Endodermal cell (in vitro differentiated cells): ENCODE measurements around the gene PDIA2. TPM values are rescaled to one million over a fixed set of nuclear protein-coding genes. Genes with fewer than 3 reads are reported as not detected.
A peak's percentile ranks its signal among the peaks of the same experiment; 100 is the strongest.

Experiments used
- DNase-seq: peaks from one replicate; pipeline ENCODE4 v3.0.0-alpha.2; 2017
- H3K27ac ChIP-seq: 2 replicates; pipeline ENCODE4 v1.5.1; 2013; ENCODE audit warnings: mild to moderate bottlenecking, low read depth, low read length, moderate library complexity
- H3K27me3 ChIP-seq: 2 replicates; pipeline ENCODE4 v1.6.1; 2013; ENCODE audit warnings: mild to moderate bottlenecking, low read length, moderate library complexity; ENCODE audit not compliant: insufficient read depth, control insufficient read depth, poor library complexity, severe bottlenecking
- H3K36me3 ChIP-seq: 2 replicates; pipeline ENCODE4 v1.7.0; 2013; ENCODE audit warnings: mild to moderate bottlenecking, low read length, moderate library complexity; ENCODE audit not compliant: control insufficient read depth, insufficient read depth
- H3K4me1 ChIP-seq: one replicate; pipeline ENCODE4 v1.7.0; 2013; ENCODE audit warnings: low read length; ENCODE audit not compliant: control insufficient read depth, insufficient read depth
- H3K4me3 ChIP-seq: 2 replicates; pipeline ENCODE4 v1.5.1; 2013; ENCODE audit warnings: mild to moderate bottlenecking, low read length, moderate library complexity
- H3K9ac ChIP-seq: 2 replicates; pipeline ENCODE4 v1.6.1; 2013; ENCODE audit warnings: mild to moderate bottlenecking, low read length, moderate library complexity; ENCODE audit not compliant: poor library complexity, severe bottlenecking; ENCODE audit errors: extremely low read depth
- H3K9me3 ChIP-seq: 2 replicates; pipeline ENCODE4 v1.6.1; 2013; ENCODE audit warnings: mild to moderate bottlenecking, low read length, moderate library complexity; ENCODE audit not compliant: control insufficient read depth
- H3K27ac Mint-ChIP-seq: 2 replicates; pipeline ENCODE4 v1.8.0; 2020; ENCODE audit warnings: mixed read lengths
- H3K27me3 Mint-ChIP-seq: 2 replicates; pipeline ENCODE4 v1.8.0; 2021; ENCODE audit warnings: mild to moderate bottlenecking, mixed read lengths; ENCODE audit not compliant: insufficient read depth
- H3K36me3 Mint-ChIP-seq: 2 replicates; pipeline ENCODE4 v1.8.0; 2020; ENCODE audit warnings: low read depth, mixed read lengths
- H3K4me1 Mint-ChIP-seq: 2 replicates; pipeline ENCODE4 v1.8.0; 2020; ENCODE audit warnings: mixed read lengths
- H3K4me3 Mint-ChIP-seq: 2 replicates; pipeline ENCODE4 v1.8.0; 2020; ENCODE audit warnings: mild to moderate bottlenecking, moderate library complexity, mixed read lengths
- H3K9me3 Mint-ChIP-seq: 2 replicates; pipeline ENCODE4 v1.8.0; 2020; ENCODE audit warnings: mild to moderate bottlenecking, mixed read lengths
- WGBS, 2 experiments: methylation state at CpG; one replicate each; pipeline versions ENCODE4 v1.1.5 to v1.1.7; 2013; ENCODE audit warnings: missing lambda C conversion rate in 2 of 2, mixed read lengths in 1 of 2; ENCODE audit not compliant: insufficient coverage in 1 of 2, insufficient read length in 1 of 2; 5-methylcytosine and 5-hydroxymethylcytosine counted together
- total RNA-seq, 2 donors: library from RNA; stranded (reverse); fragmentation: NEBNext Ultra II Directional in 1 of 2; extraction: Animal tissue kit (Norgen Biotek cat#: 25700) in 1 of 2; gene quantifications; 2 replicates in 1 of 2; 3 replicates in 1 of 2; pipeline ENCODE4 v1.2.1, GENCODE V29; 2021
- TF ChIP-seq, protein P1 (sequence below): fragments of 200-600 bp; sonication (generic); conservative IDR thresholded peaks from 2 replicates; pipeline ENCODE4 v1.5.0; 2021; ENCODE audit warnings: antibody characterized with exemption, mild to moderate bottlenecking

PDIA2 gene
- total RNA-seq, 2 donors from 2014 or later = 2.9 to 9.9 TPM

- Histone ChIP-seq H3K4me1 (no peaks in the 10 kb centered on the region), H3K36me3 (peaks cover 43% of the 10 kb centered on the region), H3K9ac (no peak overlapping the region), H3K4me3 (no peak overlapping the region), H3K9me3 (no peaks in the 10 kb centered on the region), H3K27ac (no peak overlapping the region), H3K27me3 (no peaks in the 10 kb centered on the region)
- no peak for DNase-seq
- Mint-ChIP-seq H3K36me3 (peaks cover 44% of the 10 kb centered on the region), H3K27ac (peak overlapping the region; percentile 30), H3K9me3 (no peaks in the 10 kb centered on the region), H3K4me1 (no peaks in the 10 kb centered on the region), H3K27me3 (no peaks in the 10 kb centered on the region), H3K4me3 (no peak overlapping the region)
- TF ChIP-seq, protein P1, sequence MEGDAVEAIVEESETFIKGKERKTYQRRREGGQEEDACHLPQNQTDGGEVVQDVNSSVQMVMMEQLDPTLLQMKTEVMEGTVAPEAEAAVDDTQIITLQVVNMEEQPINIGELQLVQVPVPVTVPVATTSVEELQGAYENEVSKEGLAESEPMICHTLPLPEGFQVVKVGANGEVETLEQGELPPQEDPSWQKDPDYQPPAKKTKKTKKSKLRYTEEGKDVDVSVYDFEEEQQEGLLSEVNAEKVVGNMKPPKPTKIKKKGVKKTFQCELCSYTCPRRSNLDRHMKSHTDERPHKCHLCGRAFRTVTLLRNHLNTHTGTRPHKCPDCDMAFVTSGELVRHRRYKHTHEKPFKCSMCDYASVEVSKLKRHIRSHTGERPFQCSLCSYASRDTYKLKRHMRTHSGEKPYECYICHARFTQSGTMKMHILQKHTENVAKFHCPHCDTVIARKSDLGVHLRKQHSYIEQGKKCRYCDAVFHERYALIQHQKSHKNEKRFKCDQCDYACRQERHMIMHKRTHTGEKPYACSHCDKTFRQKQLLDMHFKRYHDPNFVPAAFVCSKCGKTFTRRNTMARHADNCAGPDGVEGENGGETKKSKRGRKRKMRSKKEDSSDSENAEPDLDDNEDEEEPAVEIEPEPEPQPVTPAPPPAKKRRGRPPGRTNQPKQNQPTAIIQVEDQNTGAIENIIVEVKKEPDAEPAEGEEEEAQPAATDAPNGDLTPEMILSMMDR = no peak
- WGBS, 2 experiments = 84 to 91% methylated on average over 7 of the region's 7 CpGs
Observed at GRCh38 chr16:309476-309875, 26.5 kb downstream of the PDIA2 start.

GRCh38 chr16:311725-312124 is 28.8 kb downstream of the PDIA2 start:
- H3K27me3 ChIP-seq = no peaks in the 10 kb centered on the region
- no peaks in the 10 kb centered on the region for H3K27me3 Mint-ChIP-seq
- 96% methylated on average over 15 of the region's 15 CpGs for WGBS, 2 experiments
- H3K4me1 ChIP-seq = no peaks in the 10 kb centered on the region
- H3K36me3 ChIP-seq = peaks cover 40% of the 10 kb centered on the region
- H3K36me3 Mint-ChIP-seq = peaks cover 40% of the 10 kb centered on the region
- no peak overlapping the region for H3K4me3 ChIP-seq
- no peak overlapping the region for H3K27ac Mint-ChIP-seq
- H3K9me3 Mint-ChIP-seq = no peaks in the 10 kb centered on the region
- peaks cover 2% of the 10 kb centered on the region for H3K4me1 Mint-ChIP-seq
- DNase-seq = no peak
- no peaks in the 10 kb centered on the region for H3K9me3 ChIP-seq
- TF ChIP-seq, protein P1 = no peak
- no peak overlapping the region for H3K9ac ChIP-seq
- H3K27ac ChIP-seq = no peak overlapping the region
- H3K4me3 Mint-ChIP-seq = no peak overlapping the region

GRCh38 chr16:314351-314750 is 31.4 kb downstream of the PDIA2 start:
- Histone ChIP-seq H3K27me3 (no peaks in the 10 kb centered on the region), H3K9ac (no peak overlapping the region), H3K9me3 (no peaks in the 10 kb centered on the region), H3K4me1 (no peaks in the 10 kb centered on the region), H3K27ac (peak overlapping the region; percentile 63), H3K4me3 (no peak overlapping the region), H3K36me3 (peaks cover 53% of the 10 kb centered on the region)
- WGBS, 2 experiments = 93 to 98% methylated on average over 14 to 16 of the region's 16 CpGs
- Mint-ChIP-seq H3K27me3 (no peaks in the 10 kb centered on the region), H3K4me3 (no peak overlapping the region), H3K4me1 (peaks cover 11% of the 10 kb centered on the region), H3K27ac (no peak overlapping the region), H3K9me3 (no peaks in the 10 kb centered on the region), H3K36me3 (peaks cover 45% of the 10 kb centered on the region)
- TF ChIP-seq, protein P1 = no peak
- DNase-seq = no peak
